SU-DHL-6 (cell line): Measurements from ENCODE around the gene GABBR2.

Source experiments
- EZH2phosphoT487 ChIP-seq: fragments of 200-600 bp; sonication (generic), shearing (Covaris generic); conservative IDR thresholded peaks from 2 replicates; pipeline ENCODE4 v1.6.1; 2018; ENCODE audit warnings: mild to moderate bottlenecking, antibody characterized with exemption, low read length, moderate library complexity, mixed read lengths
- TF ChIP-seq, protein P1 (sequence below): fragments of 200-600 bp; sonication (generic); IDR thresholded peaks from one replicate; pipeline ENCODE4 v1.5.1; 2017; ENCODE audit warnings: antibody characterized with exemption, mild to moderate bottlenecking, low read length, moderate library complexity; ENCODE audit not compliant: insufficient read depth, poor library complexity, severe bottlenecking

GRCh38 chr9:98357921-98358535 lies 350.7 kb downstream of the GABBR2 start:
- TF ChIP-seq, protein P1, sequence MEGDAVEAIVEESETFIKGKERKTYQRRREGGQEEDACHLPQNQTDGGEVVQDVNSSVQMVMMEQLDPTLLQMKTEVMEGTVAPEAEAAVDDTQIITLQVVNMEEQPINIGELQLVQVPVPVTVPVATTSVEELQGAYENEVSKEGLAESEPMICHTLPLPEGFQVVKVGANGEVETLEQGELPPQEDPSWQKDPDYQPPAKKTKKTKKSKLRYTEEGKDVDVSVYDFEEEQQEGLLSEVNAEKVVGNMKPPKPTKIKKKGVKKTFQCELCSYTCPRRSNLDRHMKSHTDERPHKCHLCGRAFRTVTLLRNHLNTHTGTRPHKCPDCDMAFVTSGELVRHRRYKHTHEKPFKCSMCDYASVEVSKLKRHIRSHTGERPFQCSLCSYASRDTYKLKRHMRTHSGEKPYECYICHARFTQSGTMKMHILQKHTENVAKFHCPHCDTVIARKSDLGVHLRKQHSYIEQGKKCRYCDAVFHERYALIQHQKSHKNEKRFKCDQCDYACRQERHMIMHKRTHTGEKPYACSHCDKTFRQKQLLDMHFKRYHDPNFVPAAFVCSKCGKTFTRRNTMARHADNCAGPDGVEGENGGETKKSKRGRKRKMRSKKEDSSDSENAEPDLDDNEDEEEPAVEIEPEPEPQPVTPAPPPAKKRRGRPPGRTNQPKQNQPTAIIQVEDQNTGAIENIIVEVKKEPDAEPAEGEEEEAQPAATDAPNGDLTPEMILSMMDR: no peak
- no peak for TF ChIP-seq EZH2phosphoT487
